Measurements from ENCODE around the gene LYZL1. TPM values are rescaled to one million over a fixed set of nuclear protein-coding genes. Genes with fewer than 3 reads are reported as not detected.

LYZL1 gene
- total RNA-seq, 2 experiments from 2014 or later: not detected

DNA sequence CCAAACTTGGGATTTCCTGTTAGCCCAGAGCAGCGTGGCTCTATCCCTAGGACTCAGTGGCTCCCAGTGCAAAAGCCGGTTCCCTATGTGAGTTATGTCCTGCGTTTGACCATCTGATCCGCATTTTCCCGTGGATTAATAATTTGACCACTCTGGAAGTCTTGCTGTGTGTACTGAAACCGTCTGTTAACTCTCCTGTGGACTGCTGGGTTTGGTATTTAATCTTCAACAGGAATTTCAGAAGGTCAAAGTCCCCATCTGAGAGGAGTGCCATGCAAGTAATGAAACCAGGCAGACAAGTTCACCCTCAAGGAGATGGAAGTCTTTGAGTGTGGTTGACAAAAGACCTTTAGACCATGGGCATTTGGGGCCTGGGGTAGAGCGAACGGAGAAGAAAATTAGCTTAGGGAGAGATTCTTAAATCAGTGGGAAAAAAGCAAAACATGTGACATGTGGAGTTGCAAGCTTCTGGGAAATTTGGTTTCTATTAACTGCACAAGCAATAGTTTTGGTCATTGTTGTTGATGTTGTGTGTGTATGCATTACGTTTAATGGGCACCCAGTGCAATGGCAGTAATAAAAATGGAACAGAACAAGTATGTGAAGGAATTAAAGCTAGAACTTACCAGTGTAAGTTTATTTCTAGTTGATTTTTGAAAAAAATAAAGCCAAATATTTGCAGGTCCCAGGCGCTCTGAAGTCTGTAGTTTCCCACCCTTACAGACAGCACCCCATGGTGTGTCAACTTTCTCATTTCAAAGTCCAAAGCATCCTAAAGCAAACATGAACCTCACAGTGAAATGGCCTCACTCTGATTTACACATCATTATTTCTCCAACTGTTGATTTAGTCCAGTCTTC is 38.2 kb downstream of the LYZL1 start:
- H3K27me3 Mint-ChIP-seq: peaks cover 28% of the 10 kb centered on the region
- H3K36me3 ChIP-seq (ENCODE audit: insufficient read depth, low read length): no peaks in the 10 kb centered on the region
- CTCF ChIA-PET: no interaction called here
- no peaks in the 10 kb centered on the region for H3K4me1 Mint-ChIP-seq (ENCODE audit: low read depth)
- H3K4me1 ChIP-seq (ENCODE audit: insufficient read depth, low read length): no peaks in the 10 kb centered on the region
- no peaks in the 10 kb centered on the region for H3K9me3 Mint-ChIP-seq
- POLR2A ChIA-PET: no interaction called here
- no peak for TF ChIP-seq CTCF (IDR thresholded peaks at IDR 0.05)
- no peaks in the 10 kb centered on the region for H3K9me3 ChIP-seq (ENCODE audit: control insufficient read depth in 1 of 2, insufficient read depth in 1 of 2, low read length in 2 of 2)
- intact Hi-C loops (cut with DNase I, micrococcal nuclease): no loop called here
- no peaks in the 10 kb centered on the region for H3K36me3 Mint-ChIP-seq (ENCODE audit: low read depth)
- no peak overlapping the region for H3K4me3 ChIP-seq (ENCODE audit: low read length)
- ATAC-seq (ENCODE audit: poor library complexity) (no peak), DNase-seq (no peak)
- H3K27ac ChIP-seq (ENCODE audit: low read depth in 1 of 2, low read length in 2 of 2): no peak overlapping the region
- H3K27me3 ChIP-seq (ENCODE audit: control insufficient read depth in 1 of 2, insufficient read depth in 2 of 2, low read length in 2 of 2): peaks cover 0 to 8% of the 10 kb centered on the region in 2 experiments
- no peak overlapping the region for H3K4me3 Mint-ChIP-seq
- H3K27ac Mint-ChIP-seq: no peak overlapping the region

- CTCF ChIA-PET: no interaction called here
- H3K4me3 ChIP-seq (ENCODE audit: low read length): no peak overlapping the region
- H3K27me3 ChIP-seq (ENCODE audit: control insufficient read depth in 1 of 2, insufficient read depth in 2 of 2, low read length in 2 of 2): peaks cover 0 to 8% of the 10 kb centered on the region in 2 experiments
- DNase-seq (no peak), ATAC-seq (ENCODE audit: poor library complexity) (no peak)
- H3K9me3 Mint-ChIP-seq: no peaks in the 10 kb centered on the region
- intact Hi-C loops (cut with DNase I, micrococcal nuclease): no loop called here
- H3K9me3 ChIP-seq (ENCODE audit: control insufficient read depth in 1 of 2, insufficient read depth in 1 of 2, low read length in 2 of 2): no peaks in the 10 kb centered on the region
- H3K4me1 Mint-ChIP-seq (ENCODE audit: low read depth): no peaks in the 10 kb centered on the region
- no peaks in the 10 kb centered on the region for H3K4me1 ChIP-seq (ENCODE audit: insufficient read depth, low read length)
- H3K27ac Mint-ChIP-seq: no peak overlapping the region
- no peak overlapping the region for H3K4me3 Mint-ChIP-seq
- POLR2A ChIA-PET: no interaction called here
- H3K36me3 ChIP-seq (ENCODE audit: insufficient read depth, low read length): no peaks in the 10 kb centered on the region
- no peaks in the 10 kb centered on the region for H3K36me3 Mint-ChIP-seq (ENCODE audit: low read depth)
- TF ChIP-seq CTCF (IDR thresholded peaks at IDR 0.05): no peak
- no peak overlapping the region for H3K27ac ChIP-seq (ENCODE audit: low read depth in 1 of 2, low read length in 2 of 2)
- H3K27me3 Mint-ChIP-seq: peaks cover 34% of the 10 kb centered on the region
These were observed 38.9 kb downstream of the LYZL1 start for GRCh38 chr10:29327746-29328102.

DNA sequence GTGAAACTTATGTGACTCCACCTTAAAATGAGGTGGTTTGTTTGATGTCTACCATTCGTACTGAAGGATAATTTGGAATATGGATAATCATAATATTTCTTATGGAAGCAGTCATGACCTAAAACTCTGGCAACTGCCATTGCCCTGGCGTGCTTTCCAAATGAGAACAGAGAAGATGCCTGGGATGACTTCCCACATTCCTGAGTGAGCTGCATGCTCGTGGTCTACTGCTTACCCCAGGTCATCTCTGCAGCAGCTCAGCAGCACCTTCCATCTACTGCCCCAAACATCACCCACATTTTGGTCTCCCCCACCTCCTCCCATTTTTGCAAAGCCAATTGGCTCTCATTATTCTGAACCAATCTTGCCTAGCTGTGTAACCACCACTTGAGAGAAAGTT is 40.1 kb downstream of the LYZL1 start:
- Histone ChIP-seq H3K4me1 (ENCODE audit: insufficient read depth, low read length) (no peaks in the 10 kb centered on the region), H3K27ac (ENCODE audit: low read depth in 1 of 2, low read length in 2 of 2) (no peak overlapping the region), H3K4me3 (ENCODE audit: low read length) (no peak overlapping the region), H3K27me3 (ENCODE audit: control insufficient read depth in 1 of 2, insufficient read depth in 2 of 2, low read length in 2 of 2) (peaks cover 6% of the 10 kb centered on the region in 2 experiments), H3K36me3 (ENCODE audit: insufficient read depth, low read length) (no peaks in the 10 kb centered on the region), H3K9me3 (ENCODE audit: control insufficient read depth in 1 of 2, insufficient read depth in 1 of 2, low read length in 2 of 2) (no peaks in the 10 kb centered on the region)
- Mint-ChIP-seq H3K4me1 (ENCODE audit: low read depth) (no peaks in the 10 kb centered on the region), H3K4me3 (no peak overlapping the region), H3K27ac (no peak overlapping the region), H3K27me3 (peaks cover 32% of the 10 kb centered on the region), H3K36me3 (ENCODE audit: low read depth) (no peaks in the 10 kb centered on the region), H3K9me3 (no peaks in the 10 kb centered on the region)
- ChIA-PET CTCF (no interaction called here), POLR2A (no interaction called here)
- DNase-seq (no peak), ATAC-seq (ENCODE audit: poor library complexity) (no peak)
- intact Hi-C loops (cut with DNase I, micrococcal nuclease): no loop called here
- TF ChIP-seq CTCF (IDR thresholded peaks at IDR 0.05): no peak

Measured in CD4-positive, alpha-beta T cell (primary cell).